ENCODE measurements around the gene S100A8.

DNA sequence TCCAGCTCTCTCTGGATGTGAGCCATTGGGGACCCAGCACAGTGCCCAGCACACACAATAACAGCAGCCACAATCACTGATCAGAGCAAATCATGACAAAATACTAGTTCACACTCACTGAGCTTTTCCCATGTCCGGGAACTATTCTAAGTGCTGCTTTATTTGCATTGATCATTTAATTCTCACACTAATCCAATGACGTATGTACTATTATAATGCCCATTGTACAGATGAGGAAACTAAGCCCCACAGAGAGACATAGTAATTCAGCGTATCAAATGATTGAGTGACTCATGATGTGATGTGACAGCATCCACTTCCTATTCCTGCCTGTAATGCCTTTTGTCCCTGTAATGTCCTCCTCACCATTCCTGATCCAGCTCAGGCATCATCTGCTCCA is 1.9 kb upstream of the S100A8 start:
- TF ChIP-seq POLR2AphosphoS5 (IDR thresholded peaks at IDR 0.05) (no peak), POLR2A (IDR thresholded peaks at IDR 0.05) (no peak)
- TF ChIP-seq, protein P1, sequence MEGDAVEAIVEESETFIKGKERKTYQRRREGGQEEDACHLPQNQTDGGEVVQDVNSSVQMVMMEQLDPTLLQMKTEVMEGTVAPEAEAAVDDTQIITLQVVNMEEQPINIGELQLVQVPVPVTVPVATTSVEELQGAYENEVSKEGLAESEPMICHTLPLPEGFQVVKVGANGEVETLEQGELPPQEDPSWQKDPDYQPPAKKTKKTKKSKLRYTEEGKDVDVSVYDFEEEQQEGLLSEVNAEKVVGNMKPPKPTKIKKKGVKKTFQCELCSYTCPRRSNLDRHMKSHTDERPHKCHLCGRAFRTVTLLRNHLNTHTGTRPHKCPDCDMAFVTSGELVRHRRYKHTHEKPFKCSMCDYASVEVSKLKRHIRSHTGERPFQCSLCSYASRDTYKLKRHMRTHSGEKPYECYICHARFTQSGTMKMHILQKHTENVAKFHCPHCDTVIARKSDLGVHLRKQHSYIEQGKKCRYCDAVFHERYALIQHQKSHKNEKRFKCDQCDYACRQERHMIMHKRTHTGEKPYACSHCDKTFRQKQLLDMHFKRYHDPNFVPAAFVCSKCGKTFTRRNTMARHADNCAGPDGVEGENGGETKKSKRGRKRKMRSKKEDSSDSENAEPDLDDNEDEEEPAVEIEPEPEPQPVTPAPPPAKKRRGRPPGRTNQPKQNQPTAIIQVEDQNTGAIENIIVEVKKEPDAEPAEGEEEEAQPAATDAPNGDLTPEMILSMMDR (IDR thresholded peaks at IDR 0.05) = no peak

All from suprapubic skin (tissue), 4 donors.